Measurements from ENCODE around the gene TAB2.

TAB2 gene

DNA sequence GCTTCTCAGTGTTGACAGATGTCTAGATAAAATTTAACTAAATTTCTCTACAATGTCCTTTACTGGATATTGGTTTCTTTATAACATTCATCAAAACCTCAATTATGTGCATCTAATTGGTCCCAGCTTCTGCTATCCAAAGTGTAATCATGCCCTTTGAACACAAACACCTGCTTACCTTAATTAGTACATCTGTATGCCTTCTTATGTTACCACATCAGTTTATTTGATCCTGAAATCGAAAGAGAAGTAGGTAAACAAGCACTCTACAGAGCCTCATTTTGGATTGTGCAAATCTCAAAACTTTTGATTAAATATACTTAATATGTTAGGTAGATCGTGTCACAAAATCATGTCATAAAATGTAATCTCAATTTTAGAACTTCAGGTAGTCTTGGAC lies 36.5 kb downstream of the TAB2 start:
- FAIRE-seq (no peak), DNase-seq (ENCODE audit: insufficient read length, low spot score) (no peak)
- no peak for TF ChIP-seq CTCF (IDR thresholded peaks at IDR 0.05; ENCODE audit: insufficient read depth, missing control alignments)

DNA sequence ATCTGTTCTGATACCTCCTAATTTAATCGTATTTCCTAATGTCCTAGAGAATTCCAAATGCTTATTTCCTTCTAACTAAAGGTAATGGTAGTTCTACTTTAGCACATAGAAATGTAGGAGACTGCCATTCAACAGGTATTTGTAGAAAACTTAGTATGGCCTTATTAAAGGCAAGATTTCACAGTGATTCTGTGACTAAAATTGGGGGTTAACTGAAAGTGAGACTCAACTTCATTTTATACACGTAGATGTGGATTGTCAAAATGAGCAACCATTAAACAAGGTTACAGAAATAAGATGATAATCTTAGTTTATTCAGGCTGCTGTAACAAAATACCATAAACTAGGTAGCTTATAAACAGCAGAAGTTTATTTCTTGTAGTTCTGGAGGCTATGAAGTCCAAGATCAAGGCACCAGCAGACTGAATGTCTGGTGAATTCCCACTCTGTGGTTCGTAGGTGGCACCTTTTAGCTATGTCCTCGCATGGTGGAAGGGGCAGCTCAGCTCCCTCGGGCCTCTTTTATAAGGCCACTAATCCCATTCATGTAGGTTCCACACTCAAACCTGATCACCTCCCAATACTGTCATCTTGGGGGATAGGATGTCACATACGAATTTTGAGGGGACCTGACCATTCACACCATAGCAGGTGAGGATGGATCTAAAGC lies 38.7 kb downstream of the TAB2 start:
- TF ChIP-seq CTCF (IDR thresholded peaks at IDR 0.05; ENCODE audit: insufficient read depth, missing control alignments), result no peak
- no peak for DNase-seq (ENCODE audit: insufficient read length, low spot score)
- no peak for FAIRE-seq

- DNase-seq (ENCODE audit: insufficient read length, low spot score) (no peak), FAIRE-seq (no peak)
- no peak for TF ChIP-seq CTCF (IDR thresholded peaks at IDR 0.05; ENCODE audit: insufficient read depth, missing control alignments)
These were observed 40.4 kb downstream of the TAB2 start for GRCh38 chr6:149357726-149358538.

GRCh38 chr6:149359440-149359839 lies 41.9 kb downstream of the TAB2 start:
- TF ChIP-seq CTCF (IDR thresholded peaks at IDR 0.05; ENCODE audit: insufficient read depth, missing control alignments), result no peak
- FAIRE-seq (no peak), DNase-seq (ENCODE audit: insufficient read length, low spot score) (no peak)

DNA sequence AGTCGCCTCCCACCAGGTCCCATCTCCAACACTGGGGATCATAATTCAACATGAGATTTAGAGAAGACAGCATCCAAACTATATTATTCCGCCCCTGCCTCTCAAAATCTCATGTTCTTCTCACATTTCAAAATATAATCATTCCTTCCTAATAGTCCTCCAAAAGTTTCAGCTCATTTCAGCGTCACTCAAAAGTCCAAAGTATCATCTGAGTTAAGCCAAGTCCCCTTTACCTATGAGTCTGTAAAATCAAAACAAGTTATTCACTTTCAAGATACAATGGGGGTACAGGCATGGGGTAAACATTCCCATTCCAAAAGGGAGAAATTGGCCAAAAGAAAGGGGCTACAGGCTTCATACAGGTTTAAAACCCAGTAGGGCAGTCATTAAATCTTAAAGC lies 43.0 kb downstream of the TAB2 start:
- FAIRE-seq, result no peak
- TF ChIP-seq CTCF (IDR thresholded peaks at IDR 0.05; ENCODE audit: insufficient read depth, missing control alignments), result no peak
- DNase-seq (ENCODE audit: insufficient read length, low spot score), result no peak

DNA sequence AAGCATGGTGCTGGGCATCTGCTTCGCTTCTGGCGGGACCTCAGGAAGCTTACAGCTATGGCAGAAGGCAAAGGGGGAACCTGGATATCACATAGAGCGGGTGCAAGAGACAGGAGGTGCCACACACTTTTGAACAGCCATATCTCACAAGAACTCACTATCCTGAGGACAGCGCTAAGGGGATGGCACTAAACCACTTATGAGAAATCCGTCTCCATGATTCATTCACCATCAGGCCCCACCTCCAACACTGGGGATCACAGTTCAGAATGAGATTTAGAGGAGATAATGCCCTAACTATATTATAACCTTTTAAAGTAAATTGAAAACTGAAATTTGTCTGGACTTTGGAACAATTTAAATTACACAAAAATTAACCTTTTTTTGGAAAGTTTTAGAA lies 44.8 kb downstream of the TAB2 start:
- FAIRE-seq (no peak), DNase-seq (ENCODE audit: insufficient read length, low spot score) (no peak)
- no peak for TF ChIP-seq CTCF (IDR thresholded peaks at IDR 0.05; ENCODE audit: insufficient read depth, missing control alignments)

DNA sequence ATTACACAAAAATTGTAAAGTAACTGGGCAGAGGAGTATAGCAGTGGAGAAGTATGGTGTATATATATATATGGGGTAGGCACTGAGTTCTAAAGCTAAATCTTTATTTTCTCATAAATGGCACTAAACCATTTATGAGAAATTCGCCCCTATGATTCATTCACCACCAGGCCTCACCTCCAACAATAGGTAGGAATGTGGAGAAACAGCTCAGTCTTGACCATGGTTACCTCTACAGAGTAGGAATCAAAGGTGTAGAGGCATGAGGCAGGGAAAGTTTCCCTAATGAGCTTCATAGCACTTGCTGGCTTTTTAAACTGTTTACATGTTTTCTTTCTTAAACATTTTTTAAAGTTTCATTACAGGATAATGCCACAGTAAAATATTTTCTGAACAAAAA lies 45.6 kb downstream of the TAB2 start:
- no peak for TF ChIP-seq CTCF (IDR thresholded peaks at IDR 0.05; ENCODE audit: insufficient read depth, missing control alignments)
- FAIRE-seq (no peak), DNase-seq (ENCODE audit: insufficient read length, low spot score) (no peak)

Data from D721Med (cell line).